SK-N-SH (cell line): Measurements from ENCODE around the gene SNAPC3. TPM values are rescaled to one million over a fixed set of nuclear protein-coding genes. Genes with fewer than 3 reads are reported as not detected.

Experiments
- CTCF ChIA-PET: fragments of 300-600, 350-600 bp; formaldehyde crosslinking; extraction: SDS; loops from one replicate; lab custom pipeline; 2021; lab: Yijun Ruan, JAX
- POLR2A ChIA-PET: fragments of 350-600 bp; sonication (Branson Sonifier 250); formaldehyde crosslinking; extraction: SDS; loops from one replicate; lab custom pipeline; 2020; ENCODE audit warnings: antibody characterized with exemption, inconsistent platforms; lab: Yijun Ruan, JAX
- DNase-seq: peaks from one replicate; pipeline ENCODE4 v3.0.0; 2012
- H2AFZ ChIP-seq: fragments of 200-600 bp; sonication (generic); 2 replicates; pipeline ENCODE4 v1.8.1; 2016; ENCODE audit warnings: antibody characterized with exemption, mild to moderate bottlenecking, low read depth
- H3F3A ChIP-seq: fragments of 200-600 bp; sonication (generic); replicated peaks from 2 replicates; pipeline ENCODE3; 2016; ENCODE audit warnings: antibody characterized with exemption, mild to moderate bottlenecking; ENCODE audit not compliant: insufficient read depth
- H3K27ac ChIP-seq, 2 experiments: fragments of 200-500 bp in 1 of 2; fragments of 200-600 bp in 1 of 2; sonication (Bioruptor generic) in 1 of 2; sonication (generic), shearing (Covaris generic) in 1 of 2; 2 replicates each; pipeline versions ENCODE4 v1.5.1 to v1.6.1; 2014 to 2016; ENCODE audit warnings: low read depth in 2 of 2, inconsistent platforms in 1 of 2, low read length in 1 of 2, mild to moderate bottlenecking in 1 of 2, mixed read lengths in 1 of 2
- H3K27me3 ChIP-seq: fragments of 200-600 bp; sonication (generic), shearing (Covaris generic); 2 replicates; pipeline ENCODE4 v1.6.1; 2016; ENCODE audit warnings: mixed run types; ENCODE audit not compliant: insufficient read depth
- H3K36me3 ChIP-seq, 2 experiments: fragments of 200-500 bp in 1 of 2; fragments of 200-600 bp in 1 of 2; sonication (Bioruptor generic) in 1 of 2; sonication (generic) in 1 of 2; replicated peaks in 1 of 2; 2 replicates each; pipeline versions ENCODE3 to v1.5.1; 2014 to 2016; ENCODE audit warnings: low read length in 1 of 2, mild to moderate bottlenecking in 1 of 2; ENCODE audit not compliant: insufficient read depth in 2 of 2, control insufficient read depth in 1 of 2
- H3K4me1 ChIP-seq, 2 experiments: fragments of 200-500 bp in 1 of 2; fragments of 200-600 bp in 1 of 2; sonication (Bioruptor generic) in 1 of 2; sonication (generic), shearing (Covaris generic) in 1 of 2; 2 replicates each; pipeline versions ENCODE4 v1.5.1 to v1.6.1; 2014 to 2016; ENCODE audit warnings: low read depth in 1 of 2, low read length in 1 of 2, mixed run types in 1 of 2; ENCODE audit not compliant: insufficient read depth in 2 of 2, control insufficient read depth in 1 of 2
- H3K4me2 ChIP-seq: fragments of 200-600 bp; sonication (generic), shearing (Covaris generic); 2 replicates; pipeline ENCODE4 v1.6.1; 2017; ENCODE audit warnings: mixed run types
- H3K4me3 ChIP-seq, 2 experiments: fragments of 200-500 bp in 1 of 2; fragments of 200-600 bp in 1 of 2; sonication (Bioruptor generic) in 1 of 2; sonication (generic), shearing (Covaris generic) in 1 of 2; 2 replicates each; pipeline versions ENCODE4 v1.5.1 to v1.8.1; 2014 to 2016; ENCODE audit warnings: low read depth in 2 of 2, inconsistent platforms in 1 of 2, low read length in 1 of 2, mild to moderate bottlenecking in 1 of 2, mixed read lengths in 1 of 2, moderate library complexity in 1 of 2
- H3K79me2 ChIP-seq: fragments of 200-600 bp; sonication (generic); 2 replicates; pipeline ENCODE4 v1.8.1; 2017; ENCODE audit warnings: mild to moderate bottlenecking; ENCODE audit not compliant: insufficient read depth
- H3K9ac ChIP-seq: fragments of 200-600 bp; sonication (generic); 2 replicates; pipeline ENCODE4 v1.6.1; 2017; ENCODE audit warnings: mixed run types
- H3K9me2 ChIP-seq: fragments of 200-600 bp; sonication (generic); 2 replicates; pipeline ENCODE4 v1.6.1; 2017; ENCODE audit warnings: mixed run types
- H3K9me3 ChIP-seq: fragments of 200-600 bp; sonication (generic); 2 replicates; pipeline ENCODE4 v1.6.1; 2017; ENCODE audit warnings: mixed run types, mild to moderate bottlenecking, moderate library complexity
- H4K20me1 ChIP-seq: fragments of 200-600 bp; sonication (generic); 2 replicates; pipeline ENCODE4 v1.6.1; 2017; ENCODE audit warnings: mild to moderate bottlenecking, mixed run types; ENCODE audit not compliant: insufficient read depth
- CHD2 ChIP-seq: fragments of 150-350 bp; IDR thresholded peaks from 2 replicates; pipeline ENCODE4 v1.6.1; 2018; ENCODE audit warnings: low read length; ENCODE audit not compliant: partially characterized antibody
- CTCF ChIP-seq: fragments of 200-600 bp; sonication (generic); IDR thresholded peaks from 2 replicates; pipeline ENCODE4 v1.6.1; 2017; ENCODE audit warnings: antibody characterized with exemption, mild to moderate bottlenecking, moderate library complexity
- ELF1 ChIP-seq: IDR thresholded peaks from 2 replicates; pipeline ENCODE4 v1.4.0; 2012
- EP300 ChIP-seq, 2 experiments: IDR thresholded peaks; 2 replicates each; pipeline versions ENCODE4 v1.4.0 to v1.6.1; 2012; ENCODE audit warnings: borderline replicate concordance in 1 of 2, low read depth in 1 of 2, low read length in 1 of 2
- EZH2phosphoT487 ChIP-seq: fragments of 200-600 bp; sonication (generic); IDR thresholded peaks from 2 replicates; pipeline ENCODE4 v1.6.1; 2017; ENCODE audit warnings: low read depth, mixed run types, mild to moderate bottlenecking, antibody characterized with exemption, moderate library complexity, borderline replicate concordance
- FOSL2 ChIP-seq: IDR thresholded peaks from 2 replicates; pipeline ENCODE4 v1.4.0; 2012; ENCODE audit warnings: low read depth, mild to moderate bottlenecking, moderate library complexity, borderline replicate concordance
- FOXJ3 ChIP-seq: sonication (generic); formaldehyde crosslinking; IDR thresholded peaks from 2 replicates; pipeline ENCODE4 v1.5.1; 2020; ENCODE audit warnings: mild to moderate bottlenecking, missing genetic modification reagents
- GABPA ChIP-seq: IDR thresholded peaks from 2 replicates; pipeline ENCODE4 v1.4.0; 2012; ENCODE audit warnings: low read depth, mild to moderate bottlenecking
- JUND ChIP-seq: IDR thresholded peaks from 2 replicates; pipeline ENCODE4 v1.4.0; 2012
- NFIC ChIP-seq: IDR thresholded peaks from 2 replicates; pipeline ENCODE4 v1.4.0; 2012; ENCODE audit warnings: borderline replicate concordance
- NRF1 ChIP-seq: IDR thresholded peaks from 2 replicates; pipeline ENCODE4 v1.6.1; 2012; ENCODE audit warnings: low read depth, mild to moderate bottlenecking, low read length
- RAD21 ChIP-seq: IDR thresholded peaks from 2 replicates; pipeline ENCODE4 v1.6.1; 2012; ENCODE audit warnings: mild to moderate bottlenecking, low read length
- REST ChIP-seq: IDR thresholded peaks from 2 replicates; pipeline ENCODE4 v1.6.1; 2012; ENCODE audit warnings: mild to moderate bottlenecking, low read depth, low read length, moderate library complexity
- RXRA ChIP-seq: IDR thresholded peaks from 2 replicates; pipeline ENCODE4 v1.4.0; 2012; ENCODE audit warnings: low read depth, mild to moderate bottlenecking, borderline replicate concordance
- SMC3 ChIP-seq: IDR thresholded peaks from 2 replicates; pipeline ENCODE4 v1.6.1; 2012; ENCODE audit warnings: low read depth, low read length, improper control_type of control experiment
- USF2 ChIP-seq: fragments of 150-350 bp; IDR thresholded peaks from 2 replicates; pipeline ENCODE4 v1.6.1; 2017; ENCODE audit warnings: antibody characterized with exemption, low read length, low read depth, borderline replicate concordance
- ZBTB33 ChIP-seq: IDR thresholded peaks from 2 replicates; pipeline ENCODE4 v1.4.0; 2012; ENCODE audit warnings: low read depth, borderline replicate concordance
- WGBS: methylation state at CpG from one replicate; pipeline ENCODE4 v1.1.6; 2017; ENCODE audit warnings: low lambda C conversion rate; 5-methylcytosine and 5-hydroxymethylcytosine counted together
- polyA plus RNA-seq, 3 experiments: library from polyadenylated mRNA; depleted of rRNA; stranded (reverse); fragments of >200 nt; gene quantifications; 2 replicates each; pipeline ENCODE4 v1.2.3, GENCODE V29; 2012

Gene SNAPC3
- polyA plus RNA-seq, 1 of the 3 experiments (the other 2 are of a cell fraction) = 20.6 TPM

DNA sequence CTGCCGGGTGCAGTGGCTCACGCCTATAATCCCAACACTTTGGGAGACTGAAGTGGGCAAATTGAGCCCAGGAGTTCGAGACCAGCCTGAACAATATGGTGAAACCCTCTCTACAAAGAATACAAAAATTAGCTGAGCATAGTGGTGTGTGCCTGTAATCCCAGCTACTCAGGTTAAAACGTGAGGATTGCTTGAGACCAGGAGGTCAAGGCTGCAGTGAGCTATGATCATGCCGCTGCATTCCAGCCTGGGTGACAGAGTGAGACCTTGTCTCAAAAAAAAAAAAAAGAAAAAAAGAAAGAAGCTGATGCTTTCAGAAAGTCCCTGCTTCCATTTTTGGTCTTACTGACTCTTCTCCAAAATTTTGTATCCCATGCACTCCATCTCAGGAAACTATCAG lies 31.3 kb downstream of the SNAPC3 start (continued):
- TF ChIP-seq RAD21 (no peak), ELF1 (no peak)

GRCh38 chr9:15461056-15461455 lies 38.4 kb downstream of the SNAPC3 start:
- Histone ChIP-seq H3K4me3 (no peak overlapping the region), H3F3A (peaks cover 25% of the 10 kb centered on the region), H3K36me3 (peaks cover 80 to 90% of the 10 kb centered on the region in 2 experiments), H3K79me2 (no peaks in the 10 kb centered on the region), H3K9ac (no peak overlapping the region), H3K27ac (no peak overlapping the region), H3K27me3 (no peaks in the 10 kb centered on the region), H3K4me2 (no peak overlapping the region), H2AFZ (no peak overlapping the region), H3K9me3 (no peaks in the 10 kb centered on the region), H3K4me1 (no peaks in the 10 kb centered on the region), H4K20me1 (no peaks in the 10 kb centered on the region), H3K9me2 (no peaks in the 10 kb centered on the region)
- no peak for DNase-seq
- TF ChIP-seq SMC3 = no peak
- TF ChIP-seq CHD2 = no peak
- TF ChIP-seq REST = no peak
- TF ChIP-seq FOXJ3 (CRISPR knock-in tag) = no peak
- TF ChIP-seq CTCF = no peak
- TF ChIP-seq NRF1 = no peak
- TF ChIP-seq GABPA = no peak
- no peak for TF ChIP-seq EZH2phosphoT487
- TF ChIP-seq EP300 (IDR thresholded peaks at IDR 0.05; ENCODE audit: borderline replicate concordance in 1 of 2, low read depth in 1 of 2, low read length in 1 of 2) = no peak
- 97% methylated on average over 8 of the region's 8 CpGs for WGBS
- CTCF ChIA-PET = no interaction called here
- POLR2A ChIA-PET = no interaction called here

- Histone ChIP-seq H3K27ac (no peak overlapping the region), H2AFZ (no peak overlapping the region), H3K79me2 (no peaks in the 10 kb centered on the region), H3K9ac (no peak overlapping the region), H3K9me2 (no peaks in the 10 kb centered on the region), H3K4me2 (no peak overlapping the region), H3K4me1 (no peaks in the 10 kb centered on the region), H4K20me1 (no peaks in the 10 kb centered on the region), H3K4me3 (no peak overlapping the region), H3K36me3 (peaks cover 84 to 91% of the 10 kb centered on the region in 2 experiments), H3K27me3 (no peaks in the 10 kb centered on the region), H3F3A (peaks cover 25% of the 10 kb centered on the region), H3K9me3 (no peaks in the 10 kb centered on the region)
- CTCF ChIA-PET = no interaction called here
- POLR2A ChIA-PET = no interaction called here
- 91% methylated on average over 2 of the region's 2 CpGs for WGBS
- no peak for DNase-seq
- TF ChIP-seq ZBTB33 (no peak), FOSL2 (no peak), JUND (no peak), RAD21 (no peak), ELF1 (no peak), RXRA (no peak), NFIC (no peak), FOXJ3 (CRISPR knock-in tag) (no peak), USF2 (no peak), CHD2 (no peak)
Observed at GRCh38 chr9:15461601-15462000, 38.9 kb downstream of the SNAPC3 start.
